Measurements from ENCODE around the gene ACAD11.

Gene ACAD11

DNA sequence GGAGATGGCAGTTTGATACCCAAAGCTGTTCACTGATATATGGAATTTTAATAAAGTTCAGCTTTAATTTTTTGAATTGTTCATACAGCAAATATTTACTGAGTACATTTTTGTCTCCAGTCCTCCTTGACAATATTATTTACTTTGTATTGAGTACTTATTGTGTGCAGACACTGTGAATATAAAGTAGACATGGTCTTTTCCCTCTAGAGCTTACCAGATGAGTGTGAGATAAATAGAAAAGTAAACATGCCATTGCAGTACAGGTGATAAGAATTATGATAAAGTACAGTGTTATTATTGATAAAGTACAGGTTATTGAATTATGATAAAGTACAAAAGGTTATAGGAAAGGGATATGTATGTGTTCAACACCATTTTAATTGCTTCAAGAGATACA lies 2.6 kb upstream of the ACAD11 start:
- H3K4me1 ChIP-seq (ENCODE audit: control insufficient read depth in 1 of 2, insufficient read depth in 2 of 2, low read length in 2 of 2): peaks cover 18 to 19% of the 10 kb centered on the region in 2 donors
- no peaks in the 10 kb centered on the region for H3K27me3 ChIP-seq (ENCODE audit: low read depth, low read length)
- peak overlapping the region in 1 of 2 donors; percentile 95 for H3K4me3 ChIP-seq (ENCODE audit: low read depth in 1 of 2, low read length in 2 of 2)
- H3K36me3 ChIP-seq (ENCODE audit: control insufficient read depth in 1 of 2, insufficient read depth in 2 of 2, low read length in 2 of 2): peaks cover 0 to 5% of the 10 kb centered on the region in 2 donors
- no peaks in the 10 kb centered on the region for H3K9me3 ChIP-seq (ENCODE audit: control insufficient read depth in 1 of 2, low read length in 2 of 2)
- H3K27ac ChIP-seq (ENCODE audit: low read length): no peak overlapping the region

DNA sequence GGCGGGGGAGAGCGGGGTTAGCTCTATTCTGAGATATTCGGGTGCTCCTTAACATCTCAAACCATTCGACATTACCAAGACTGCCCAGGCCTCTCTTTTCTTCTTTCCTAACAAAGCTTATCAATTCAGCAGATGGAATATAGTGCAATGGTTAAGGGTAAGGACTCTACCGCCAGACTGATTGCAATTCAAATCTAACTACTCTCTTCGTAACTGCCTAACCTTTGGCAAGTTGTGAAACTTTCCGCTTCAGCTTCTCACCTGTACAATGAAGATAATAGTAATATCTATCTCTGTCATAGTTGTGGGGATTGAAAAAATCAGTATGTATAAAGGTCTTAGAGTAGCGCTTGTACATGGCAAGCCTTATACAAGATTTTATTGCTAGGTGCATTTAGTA lies 1.5 kb upstream of the ACAD11 start:
- Histone ChIP-seq H3K36me3 (ENCODE audit: control insufficient read depth in 1 of 2, insufficient read depth in 2 of 2, low read length in 2 of 2) (no peaks in the 10 kb centered on the region), H3K4me3 (ENCODE audit: low read depth in 1 of 2, low read length in 2 of 2) (peak overlapping the region; percentile 78 to 95), H3K27ac (ENCODE audit: low read length) (peak overlapping the region; percentile 95), H3K27me3 (ENCODE audit: low read depth, low read length) (no peaks in the 10 kb centered on the region), H3K4me1 (ENCODE audit: control insufficient read depth in 1 of 2, insufficient read depth in 2 of 2, low read length in 2 of 2) (peaks cover 18 to 19% of the 10 kb centered on the region in 2 donors), H3K9me3 (ENCODE audit: control insufficient read depth in 1 of 2, low read length in 2 of 2) (no peaks in the 10 kb centered on the region)

DNA sequence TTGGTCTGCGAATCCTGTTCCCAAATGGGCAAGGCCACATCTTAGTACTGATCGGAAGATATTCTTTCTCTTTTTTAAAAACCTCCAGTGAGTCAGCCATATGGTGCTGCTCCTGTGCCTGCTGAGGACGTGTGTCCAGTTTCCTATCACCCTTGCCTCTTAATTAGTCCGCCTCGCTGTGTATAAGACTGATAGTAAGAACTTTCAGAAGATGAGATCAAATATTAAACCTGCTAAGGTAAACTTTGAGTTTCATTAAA lies 1.1 kb upstream of the ACAD11 start:
- Histone ChIP-seq H3K27ac (ENCODE audit: low read length) (peak overlapping the region; percentile 95), H3K27me3 (ENCODE audit: low read depth, low read length) (no peaks in the 10 kb centered on the region), H3K9me3 (ENCODE audit: control insufficient read depth in 1 of 2, low read length in 2 of 2) (no peaks in the 10 kb centered on the region), H3K4me3 (ENCODE audit: low read depth in 1 of 2, low read length in 2 of 2) (peak overlapping the region; percentile 78 to 95), H3K36me3 (ENCODE audit: control insufficient read depth in 1 of 2, insufficient read depth in 2 of 2, low read length in 2 of 2) (no peaks in the 10 kb centered on the region), H3K4me1 (ENCODE audit: control insufficient read depth in 1 of 2, insufficient read depth in 2 of 2, low read length in 2 of 2) (peaks cover 18 to 19% of the 10 kb centered on the region in 2 donors)

DNA sequence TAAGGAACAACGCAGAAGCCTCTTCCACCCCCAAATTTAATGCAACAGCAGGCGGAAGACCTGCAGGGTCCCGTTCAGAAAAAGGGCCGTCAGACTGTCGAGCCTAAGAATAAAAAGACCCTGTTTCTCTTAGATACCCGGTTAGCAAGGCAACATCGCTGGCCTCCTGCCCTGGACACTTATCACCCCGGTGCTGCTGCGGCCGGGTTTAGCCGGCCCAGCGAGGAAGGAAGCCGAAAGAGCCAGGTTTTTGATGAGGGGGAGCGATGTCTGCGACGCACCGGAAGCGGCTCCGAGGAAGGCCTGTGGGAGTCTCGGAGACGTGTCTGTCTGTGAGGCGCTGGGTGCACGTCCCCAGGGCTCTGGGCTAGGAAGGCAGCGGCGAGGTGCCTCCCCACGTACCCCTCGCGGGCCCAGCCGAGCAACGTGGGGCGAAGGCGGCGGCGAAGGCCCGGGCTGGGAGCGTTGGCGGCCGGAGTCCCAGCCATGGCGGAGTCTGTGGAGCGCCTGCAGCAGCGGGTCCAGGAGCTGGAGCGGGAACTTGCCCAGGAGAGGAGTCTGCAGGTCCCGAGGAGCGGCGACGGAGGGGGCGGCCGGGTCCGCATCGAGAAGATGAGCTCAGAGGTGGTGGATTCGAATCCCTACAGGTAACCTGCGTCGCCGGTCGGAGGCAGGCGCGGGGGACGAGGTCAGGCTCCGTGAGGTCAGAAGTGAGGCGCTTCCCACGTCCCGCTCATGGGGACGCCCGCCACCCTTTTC lies 622 bp upstream of the ACAD11 start, which contains the start of gene UBA5:
UBA5 (plus strand) TSS at position 278 of the 759 bp plus-strand sequence; CDS start at position 487, 209 bp downstream.
- Histone ChIP-seq H3K27me3 (ENCODE audit: low read depth, low read length) (no peaks in the 10 kb centered on the region), H3K4me3 (ENCODE audit: low read depth in 1 of 2, low read length in 2 of 2) (peak within 1 kb of the TSS; percentile 78 to 95), H3K9me3 (ENCODE audit: control insufficient read depth in 1 of 2, low read length in 2 of 2) (no peaks in the 10 kb centered on the region), H3K36me3 (ENCODE audit: control insufficient read depth in 1 of 2, insufficient read depth in 2 of 2, low read length in 2 of 2) (no peaks in the 10 kb centered on the region), H3K4me1 (ENCODE audit: control insufficient read depth in 1 of 2, insufficient read depth in 2 of 2, low read length in 2 of 2) (peaks cover 18 to 19% of the 10 kb centered on the region in 2 donors), H3K27ac (ENCODE audit: low read length) (peak within 1 kb of the TSS; percentile 95)

DNA sequence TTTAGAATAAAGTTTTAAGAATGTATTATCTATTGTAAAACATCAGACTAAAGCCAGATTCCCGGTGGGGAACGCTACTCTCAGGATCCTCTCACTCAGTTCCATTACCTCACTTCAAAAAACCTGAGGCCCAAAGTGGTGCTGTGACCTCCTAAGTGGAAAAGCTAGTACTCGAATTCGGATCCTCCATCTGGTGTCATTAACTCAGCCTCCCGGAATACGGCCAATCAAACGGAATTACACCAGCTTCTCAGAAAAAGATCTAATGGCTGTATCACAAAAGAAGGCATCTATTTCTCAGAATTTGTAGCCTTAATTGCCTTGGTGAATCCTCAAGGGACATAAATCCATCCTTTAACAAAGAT lies 627 bp downstream of the ACAD11 start:
- no peaks in the 10 kb centered on the region for H3K9me3 ChIP-seq (ENCODE audit: control insufficient read depth in 1 of 2, low read length in 2 of 2)
- H3K27ac ChIP-seq (ENCODE audit: low read length): peak overlapping the region; percentile 95
- H3K4me1 ChIP-seq (ENCODE audit: control insufficient read depth in 1 of 2, insufficient read depth in 2 of 2, low read length in 2 of 2): peaks cover 18 to 19% of the 10 kb centered on the region in 2 donors
- H3K27me3 ChIP-seq (ENCODE audit: low read depth, low read length): no peaks in the 10 kb centered on the region
- peak overlapping the region; percentile 78 to 95 for H3K4me3 ChIP-seq (ENCODE audit: low read depth in 1 of 2, low read length in 2 of 2)
- no peaks in the 10 kb centered on the region for H3K36me3 ChIP-seq (ENCODE audit: control insufficient read depth in 1 of 2, insufficient read depth in 2 of 2, low read length in 2 of 2)

DNA sequence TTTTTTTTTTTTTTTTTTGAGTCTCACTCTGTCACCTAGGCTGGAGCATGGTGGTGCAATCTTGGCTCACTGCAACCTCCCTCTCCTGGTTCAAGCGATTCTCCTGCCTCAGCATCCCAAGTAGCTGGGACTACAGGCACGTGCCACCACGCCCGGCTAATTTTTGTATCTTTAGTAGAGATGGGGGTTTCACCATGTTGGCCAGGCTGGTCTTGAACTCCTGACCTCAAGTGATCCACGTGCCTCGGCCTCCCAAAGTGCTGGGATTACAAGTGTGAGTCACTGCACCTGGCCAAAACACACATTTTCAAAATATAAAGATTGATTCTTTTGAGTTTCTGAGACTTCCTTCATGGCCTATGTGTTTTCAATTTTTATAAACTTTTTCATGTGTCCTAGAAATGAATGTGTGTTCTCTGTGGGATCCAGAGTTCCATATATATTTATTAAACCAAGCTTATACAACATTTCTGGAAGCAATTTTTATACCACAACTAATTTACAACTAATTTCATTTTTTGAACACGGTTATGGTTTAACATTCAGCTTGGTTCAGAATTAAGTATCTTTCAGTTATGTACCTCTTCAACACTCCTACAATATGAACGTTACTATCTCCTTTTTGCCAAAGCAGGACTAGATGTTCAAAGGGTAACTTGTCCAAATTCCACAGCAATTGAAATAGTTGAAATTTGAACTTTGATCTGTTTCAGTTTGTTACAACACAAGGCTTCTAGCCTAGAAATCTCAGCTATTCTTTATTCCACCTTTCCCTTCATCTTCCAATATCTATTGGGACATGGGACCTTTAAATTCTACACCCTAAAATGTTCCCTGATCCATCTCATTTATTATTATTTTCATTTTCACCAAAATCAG lies 1.5 kb downstream of the ACAD11 start:
- H3K36me3 ChIP-seq (ENCODE audit: control insufficient read depth in 1 of 2, insufficient read depth in 2 of 2, low read length in 2 of 2): no peaks in the 10 kb centered on the region
- H3K4me3 ChIP-seq (ENCODE audit: low read depth in 1 of 2, low read length in 2 of 2): peak overlapping the region in 1 of 2 donors; percentile 95
- H3K9me3 ChIP-seq (ENCODE audit: control insufficient read depth in 1 of 2, low read length in 2 of 2): no peaks in the 10 kb centered on the region
- H3K27ac ChIP-seq (ENCODE audit: low read length): peak overlapping the region; percentile 95
- H3K4me1 ChIP-seq (ENCODE audit: control insufficient read depth in 1 of 2, insufficient read depth in 2 of 2, low read length in 2 of 2): peaks cover 18 to 19% of the 10 kb centered on the region in 2 donors
- no peaks in the 10 kb centered on the region for H3K27me3 ChIP-seq (ENCODE audit: low read depth, low read length)

DNA sequence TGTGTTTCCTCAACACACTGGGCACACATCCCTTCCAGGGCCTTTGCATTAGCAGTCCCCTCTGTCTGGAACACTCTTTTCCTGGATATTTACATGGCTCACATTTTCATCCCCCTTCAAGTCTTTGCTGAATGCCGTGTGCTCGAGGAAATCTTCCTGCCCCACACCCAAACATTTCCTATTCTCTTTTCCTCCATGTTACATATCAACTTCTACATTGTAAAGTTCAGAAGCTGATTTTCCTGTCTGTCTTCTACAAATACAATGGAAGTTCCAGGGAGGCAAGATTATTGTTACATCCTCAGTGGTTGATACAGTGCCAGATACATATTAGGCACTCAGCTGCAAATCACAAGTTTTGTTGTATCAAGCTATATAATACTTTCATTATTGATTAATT lies 4.1 kb downstream of the ACAD11 start:
- no peak overlapping the region for H3K27ac ChIP-seq (ENCODE audit: low read length)
- peaks cover 6% of the 10 kb centered on the region in 2 donors for H3K4me1 ChIP-seq (ENCODE audit: control insufficient read depth in 1 of 2, insufficient read depth in 2 of 2, low read length in 2 of 2)
- H3K4me3 ChIP-seq (ENCODE audit: low read depth in 1 of 2, low read length in 2 of 2): no peak overlapping the region
- H3K27me3 ChIP-seq (ENCODE audit: low read depth, low read length): no peaks in the 10 kb centered on the region
- no peaks in the 10 kb centered on the region for H3K9me3 ChIP-seq (ENCODE audit: control insufficient read depth in 1 of 2, low read length in 2 of 2)
- H3K36me3 ChIP-seq (ENCODE audit: control insufficient read depth in 1 of 2, insufficient read depth in 2 of 2, low read length in 2 of 2): no peaks in the 10 kb centered on the region

DNA sequence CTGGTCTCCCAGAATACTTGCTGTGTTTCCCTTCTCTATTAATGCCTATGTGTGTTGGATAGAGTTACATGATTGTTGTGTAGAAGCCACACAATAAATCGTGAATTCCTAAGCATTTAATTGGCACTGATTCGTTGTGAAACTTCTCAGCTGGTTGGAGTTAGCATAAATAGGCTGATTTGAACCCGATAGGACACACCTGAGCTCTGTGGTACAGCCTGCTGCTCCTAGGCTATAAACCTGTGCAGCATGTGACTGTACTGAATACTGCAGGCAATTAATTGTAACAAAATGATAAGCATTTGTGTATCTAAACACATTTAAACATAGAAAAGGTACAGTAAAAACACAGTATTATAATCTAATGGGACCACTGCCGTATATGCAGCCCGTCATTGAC lies 4.9 kb downstream of the ACAD11 start:
- H3K4me1 ChIP-seq (ENCODE audit: control insufficient read depth in 1 of 2, insufficient read depth in 2 of 2, low read length in 2 of 2): peaks cover 6% of the 10 kb centered on the region in 2 donors
- no peak overlapping the region for H3K27ac ChIP-seq (ENCODE audit: low read length)
- H3K36me3 ChIP-seq (ENCODE audit: control insufficient read depth in 1 of 2, insufficient read depth in 2 of 2, low read length in 2 of 2): no peaks in the 10 kb centered on the region

DNA sequence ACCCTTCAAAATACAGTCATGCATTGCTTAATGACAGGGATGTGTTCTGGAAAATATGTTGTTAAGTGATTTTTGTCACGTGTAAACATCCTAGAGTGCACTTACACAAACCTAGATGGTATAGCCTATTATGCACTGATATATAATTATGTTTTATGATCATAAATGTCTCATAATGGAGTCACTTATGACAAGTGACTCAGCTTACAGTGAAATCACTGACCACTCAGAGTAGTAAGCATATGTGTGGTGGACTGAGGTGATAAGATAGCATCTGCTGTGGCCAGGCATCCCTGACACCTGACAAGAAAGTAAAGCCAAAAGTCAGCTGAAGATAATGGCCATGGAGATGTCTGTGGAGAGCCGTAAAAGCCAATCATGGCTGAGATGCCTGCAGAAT lies 5.4 kb downstream of the ACAD11 start:
- H3K27ac ChIP-seq (ENCODE audit: low read length): no peak overlapping the region
- peaks cover 6% of the 10 kb centered on the region in 2 donors for H3K4me1 ChIP-seq (ENCODE audit: control insufficient read depth in 1 of 2, insufficient read depth in 2 of 2, low read length in 2 of 2)
- H3K4me3 ChIP-seq (ENCODE audit: low read depth in 1 of 2, low read length in 2 of 2): no peak overlapping the region
- no peaks in the 10 kb centered on the region for H3K27me3 ChIP-seq (ENCODE audit: low read depth, low read length)
- H3K36me3 ChIP-seq (ENCODE audit: control insufficient read depth in 1 of 2, insufficient read depth in 2 of 2, low read length in 2 of 2): no peaks in the 10 kb centered on the region
- H3K9me3 ChIP-seq (ENCODE audit: control insufficient read depth in 1 of 2, low read length in 2 of 2): no peaks in the 10 kb centered on the region

More for the DNA sequence above, 4.9 kb downstream of the ACAD11 start:
- Histone ChIP-seq H3K9me3 (ENCODE audit: control insufficient read depth in 1 of 2, low read length in 2 of 2) (no peaks in the 10 kb centered on the region), H3K4me3 (ENCODE audit: low read depth in 1 of 2, low read length in 2 of 2) (no peak overlapping the region), H3K27me3 (ENCODE audit: low read depth, low read length) (no peaks in the 10 kb centered on the region)

DNA sequence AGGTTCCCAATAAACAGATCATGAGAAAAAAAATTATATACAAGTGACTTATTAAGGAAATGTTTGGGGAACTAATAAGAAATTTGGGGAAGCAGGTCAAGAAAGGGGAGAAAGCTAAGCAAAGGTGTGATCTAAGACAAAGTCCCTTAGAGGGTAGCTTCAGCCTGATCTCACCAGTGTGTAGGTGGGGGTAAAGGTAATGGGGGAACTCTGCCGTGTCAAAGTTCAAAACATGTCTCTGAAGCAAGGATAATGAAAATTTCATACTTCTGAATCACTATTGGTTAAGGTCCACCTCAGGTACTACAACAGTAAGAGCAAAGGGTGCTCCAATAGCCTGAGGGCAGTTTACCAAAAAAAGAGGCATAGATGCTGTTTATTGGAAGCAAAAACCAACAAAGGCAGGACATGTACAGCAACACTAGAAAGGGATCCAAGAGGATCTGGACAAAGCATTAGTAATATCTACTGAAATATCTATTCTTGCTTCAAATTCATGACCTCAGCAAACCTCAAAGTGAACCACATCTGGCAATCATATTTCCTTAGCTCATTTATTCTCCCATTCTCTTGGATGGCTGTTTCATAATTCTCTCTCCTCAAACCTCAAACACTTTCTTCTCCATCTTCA lies 6.9 kb downstream of the ACAD11 start:
- no peak overlapping the region for H3K27ac ChIP-seq (ENCODE audit: low read length)
- H3K36me3 ChIP-seq (ENCODE audit: control insufficient read depth in 1 of 2, insufficient read depth in 2 of 2, low read length in 2 of 2): no peaks in the 10 kb centered on the region
- no peaks in the 10 kb centered on the region for H3K9me3 ChIP-seq (ENCODE audit: control insufficient read depth in 1 of 2, low read length in 2 of 2)
- H3K27me3 ChIP-seq (ENCODE audit: low read depth, low read length): no peaks in the 10 kb centered on the region
- no peaks in the 10 kb centered on the region for H3K4me1 ChIP-seq (ENCODE audit: control insufficient read depth in 1 of 2, insufficient read depth in 2 of 2, low read length in 2 of 2)
- H3K4me3 ChIP-seq (ENCODE audit: low read depth in 1 of 2, low read length in 2 of 2): no peak overlapping the region

DNA sequence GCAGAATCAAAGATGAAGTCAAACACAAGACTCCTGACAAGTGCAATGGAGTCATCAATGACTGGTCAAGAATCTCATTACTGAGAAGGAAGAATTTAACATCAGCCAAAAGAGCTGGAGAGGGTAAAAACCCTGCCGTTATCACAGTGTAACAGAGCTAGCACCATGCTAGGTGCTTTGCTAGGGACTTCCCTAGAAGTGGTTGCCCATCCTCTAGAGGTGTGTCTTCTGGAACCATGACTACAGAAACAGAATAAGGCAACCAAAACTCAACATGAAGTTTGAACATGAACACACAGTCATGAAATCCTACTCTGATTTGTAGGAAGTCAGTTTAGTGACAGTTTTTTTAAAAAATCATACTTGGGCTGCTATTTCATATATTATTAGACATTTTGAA lies 9.5 kb downstream of the ACAD11 start:
- Histone ChIP-seq H3K27ac (ENCODE audit: low read length) (no peak overlapping the region), H3K4me1 (ENCODE audit: control insufficient read depth in 1 of 2, insufficient read depth in 2 of 2, low read length in 2 of 2) (no peaks in the 10 kb centered on the region), H3K36me3 (ENCODE audit: control insufficient read depth in 1 of 2, insufficient read depth in 2 of 2, low read length in 2 of 2) (no peaks in the 10 kb centered on the region), H3K9me3 (ENCODE audit: control insufficient read depth in 1 of 2, low read length in 2 of 2) (no peaks in the 10 kb centered on the region), H3K27me3 (ENCODE audit: low read depth, low read length) (no peaks in the 10 kb centered on the region), H3K4me3 (ENCODE audit: low read depth in 1 of 2, low read length in 2 of 2) (no peak overlapping the region)

Measured in muscle layer of duodenum (tissue), 2 donors.